Fibroblast of lung (primary cell): ENCODE measurements around the gene DNER.

Source experiments
- CTCF ChIP-seq, 2 donors: IDR thresholded peaks in 1 of 2; conservative IDR thresholded peaks in 1 of 2; 1 replicate in 1 of 2; 2 replicates in 1 of 2; pipeline ENCODE4 v1.5.1; 2011 to 2012; ENCODE audit warnings: low read length in 2 of 2, control low read depth in 1 of 2, inconsistent platforms in 1 of 2, low read depth in 1 of 2, mild to moderate bottlenecking in 1 of 2
- EZH2 ChIP-seq: IDR thresholded peaks from 2 replicates; pipeline ENCODE4 v1.5.1; 2012; ENCODE audit warnings: low read length, control low read depth, mild to moderate bottlenecking; ENCODE audit errors: missing control alignments

DNA sequence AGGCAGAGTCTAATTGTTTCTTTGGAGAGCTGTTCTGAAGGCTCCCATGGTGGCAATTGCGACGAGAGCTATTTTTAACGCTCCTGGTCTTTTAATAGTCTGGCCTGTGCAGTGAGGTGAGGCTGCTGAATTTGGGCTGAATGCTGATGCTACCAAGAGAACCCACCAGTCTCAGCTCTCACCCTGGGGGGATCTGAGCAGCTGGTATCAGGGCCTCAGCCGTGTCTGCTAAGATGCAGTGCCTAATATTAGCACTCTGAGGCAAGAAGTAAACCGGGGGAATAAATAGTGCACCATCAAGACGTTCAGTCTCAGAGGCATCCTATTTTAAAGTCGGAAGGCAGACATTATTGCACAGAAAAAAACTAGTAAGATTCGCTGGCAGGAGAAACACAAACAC is 228.5 kb downstream of the DNER start:
- TF ChIP-seq EZH2 (no peak), CTCF (conservative IDR thresholded peaks at IDR 0.05 in 1 of 2, IDR thresholded peaks at IDR 0.05 in 1 of 2; ENCODE audit: low read depth in 1 of 2, low read length in 2 of 2) (no peak)
